ENCODE results near the gene PAXX.

PAXX gene

GRCh38 chr9:136956604-136957003, 35.6 kb upstream of the PAXX start:
- Histone ChIP-seq H3K4me1 (ENCODE audit: low read depth, poor library complexity, severe bottlenecking) (peaks cover 12% of the 10 kb centered on the region), H4K20me1 (ENCODE audit: insufficient read depth) (no peaks in the 10 kb centered on the region), H3K9ac (no peak overlapping the region), H3K27ac (no peak overlapping the region), H3K79me2 (ENCODE audit: insufficient read depth, low read depth) (no peaks in the 10 kb centered on the region), H3K4me2 (no peak overlapping the region), H3K27me3 (ENCODE audit: insufficient read depth, low read depth) (peaks cover 7% of the 10 kb centered on the region; the same call in 1 of the 2 replicates), H3K4me3 (IDR thresholded peaks at IDR 0.05; ENCODE audit: insufficient read depth, low read depth, low read length) (no peak overlapping the region), H3K36me3 (ENCODE audit: insufficient read depth) (no peaks in the 10 kb centered on the region), H2AFZ (ENCODE audit: low read depth) (no peak overlapping the region)
- no peak for TF ChIP-seq CTCF (conservative IDR thresholded peaks at IDR 0.05; ENCODE audit: low read depth, low read length)

- H3K4me2 ChIP-seq, result no peak overlapping the region
- no peak overlapping the region for H3K9ac ChIP-seq
- H4K20me1 ChIP-seq (ENCODE audit: insufficient read depth), result no peaks in the 10 kb centered on the region
- no peak overlapping the region for H3K27ac ChIP-seq
- TF ChIP-seq CTCF (conservative IDR thresholded peaks at IDR 0.05; ENCODE audit: low read depth, low read length), result no peak
- peaks cover 17% of the 10 kb centered on the region for H3K4me1 ChIP-seq (ENCODE audit: low read depth, poor library complexity, severe bottlenecking)
- no peaks in the 10 kb centered on the region for H3K36me3 ChIP-seq (ENCODE audit: insufficient read depth)
- no peak overlapping the region for H3K4me3 ChIP-seq (IDR thresholded peaks at IDR 0.05; ENCODE audit: insufficient read depth, low read depth, low read length)
- no peaks in the 10 kb centered on the region for H3K79me2 ChIP-seq (ENCODE audit: insufficient read depth, low read depth)
- no peak overlapping the region for H2AFZ ChIP-seq (ENCODE audit: low read depth)
- H3K27me3 ChIP-seq (ENCODE audit: insufficient read depth, low read depth), result peaks cover 7% of the 10 kb centered on the region; the same call in 1 of the 2 replicates
Measured at GRCh38 chr9:136957461-136957860, 34.8 kb upstream of the PAXX start.

- H3K4me3 ChIP-seq (IDR thresholded peaks at IDR 0.05; ENCODE audit: insufficient read depth, low read depth, low read length), result no peak overlapping the region
- no peaks in the 10 kb centered on the region for H3K36me3 ChIP-seq (ENCODE audit: insufficient read depth)
- no peak overlapping the region for H3K4me2 ChIP-seq
- no peak overlapping the region for H3K27ac ChIP-seq
- H4K20me1 ChIP-seq (ENCODE audit: insufficient read depth), result no peaks in the 10 kb centered on the region
- peaks cover 21% of the 10 kb centered on the region for H3K4me1 ChIP-seq (ENCODE audit: low read depth, poor library complexity, severe bottlenecking)
- H2AFZ ChIP-seq (ENCODE audit: low read depth), result no peak overlapping the region
- H3K79me2 ChIP-seq (ENCODE audit: insufficient read depth, low read depth), result no peaks in the 10 kb centered on the region
- H3K9ac ChIP-seq, result no peak overlapping the region
- H3K27me3 ChIP-seq (ENCODE audit: insufficient read depth, low read depth), result peaks cover 7% of the 10 kb centered on the region; the same call in 1 of the 2 replicates
- TF ChIP-seq CTCF (conservative IDR thresholded peaks at IDR 0.05; ENCODE audit: low read depth, low read length), result no peak
Measured at GRCh38 chr9:136957901-136958300, 34.3 kb upstream of the PAXX start.

- no peak overlapping the region for H3K4me2 ChIP-seq
- no peaks in the 10 kb centered on the region for H3K79me2 ChIP-seq (ENCODE audit: insufficient read depth, low read depth)
- H3K36me3 ChIP-seq (ENCODE audit: insufficient read depth), result no peaks in the 10 kb centered on the region
- TF ChIP-seq CTCF (conservative IDR thresholded peaks at IDR 0.05; ENCODE audit: low read depth, low read length), result no peak
- H4K20me1 ChIP-seq (ENCODE audit: insufficient read depth), result no peaks in the 10 kb centered on the region
- H3K9ac ChIP-seq, result no peak overlapping the region
- H3K27me3 ChIP-seq (ENCODE audit: insufficient read depth, low read depth), result peaks cover 7% of the 10 kb centered on the region; the same call in 1 of the 2 replicates
- H3K4me1 ChIP-seq (ENCODE audit: low read depth, poor library complexity, severe bottlenecking), result peaks cover 22% of the 10 kb centered on the region
- no peak overlapping the region for H3K27ac ChIP-seq
- no peak overlapping the region for H3K4me3 ChIP-seq (IDR thresholded peaks at IDR 0.05; ENCODE audit: insufficient read depth, low read depth, low read length)
- H2AFZ ChIP-seq (ENCODE audit: low read depth), result no peak overlapping the region
Measured at GRCh38 chr9:136958473-136958872, 33.7 kb upstream of the PAXX start.
